ENCODE data around the gene NUDT9. TPM values are rescaled to one million over a fixed set of nuclear protein-coding genes. Genes with fewer than 3 reads are reported as not detected.
"Not testable (repeated sequence)": the region's sequence is repeated elsewhere in the genome, so short reads cannot be mapped to it uniquely, and the experiment has no call there.

Gene NUDT9
- total RNA-seq, 2 experiments from 2014 or later, result 12.1 to 13.4 TPM

DNA sequence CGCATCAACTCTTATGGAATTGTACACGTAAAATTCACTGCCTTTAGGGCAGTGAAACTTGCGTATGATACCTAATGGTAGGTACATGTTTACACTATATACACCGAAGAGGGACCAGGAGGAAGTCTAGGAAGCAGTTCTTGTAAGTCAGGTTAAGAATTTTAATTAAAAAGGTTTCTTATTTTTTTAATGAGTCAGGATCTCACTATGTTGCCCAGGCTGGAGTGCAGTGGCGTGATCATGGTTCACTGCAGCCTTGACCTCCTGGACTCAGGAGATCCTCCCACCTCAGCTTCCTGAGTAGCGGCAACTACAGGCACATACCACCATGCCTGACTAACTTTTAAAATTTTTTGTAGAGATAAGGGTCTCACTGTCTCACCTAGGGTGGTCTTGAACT lies 6.6 kb downstream of the NUDT9 start:
- no peak overlapping the region for H3K4me3 Mint-ChIP-seq
- no peak overlapping the region for H3K27ac Mint-ChIP-seq
- CTCF ChIA-PET, result interaction anchor here (0.8 to 1.2 kb wide), 2 partner anchors 28 to 53 kb away, joined by 3 read pairs; no protein-coding TSS in a partner anchor
- no peaks in the 10 kb centered on the region for H3K9me3 Mint-ChIP-seq
- no peak for DNase-seq
- intact Hi-C loops (cut with micrococcal nuclease), result loop anchor here (5.0 kb wide), 1 partner anchor 327 kb away; no protein-coding TSS in a partner anchor
- no peaks in the 10 kb centered on the region for H3K27me3 Mint-ChIP-seq (ENCODE audit: low read depth)
- no peaks in the 10 kb centered on the region for H3K36me3 Mint-ChIP-seq (ENCODE audit: low read depth)
- peaks cover 54% of the 10 kb centered on the region for H3K4me1 Mint-ChIP-seq (ENCODE audit: low read depth)

GRCh38 chr4:87430038-87430437 lies 7.7 kb downstream of the NUDT9 start:
- peaks cover 49% of the 10 kb centered on the region for H3K4me1 Mint-ChIP-seq (ENCODE audit: low read depth)
- intact Hi-C loops (cut with micrococcal nuclease), result no loop called here
- DNase-seq, result no peak
- no peaks in the 10 kb centered on the region for H3K36me3 Mint-ChIP-seq (ENCODE audit: low read depth)
- H3K4me3 Mint-ChIP-seq, result no peak overlapping the region
- no peaks in the 10 kb centered on the region for H3K27me3 Mint-ChIP-seq (ENCODE audit: low read depth)
- H3K9me3 Mint-ChIP-seq, result no peaks in the 10 kb centered on the region
- H3K27ac Mint-ChIP-seq, result no peak overlapping the region
- CTCF ChIA-PET, result no interaction called here

GRCh38 chr4:87433342-87433741 lies 11.0 kb downstream of the NUDT9 start:
- no peaks in the 10 kb centered on the region for H3K9me3 Mint-ChIP-seq
- no peak overlapping the region for H3K27ac Mint-ChIP-seq
- DNase-seq, result no peak
- no peaks in the 10 kb centered on the region for H3K27me3 Mint-ChIP-seq (ENCODE audit: low read depth)
- CTCF ChIA-PET, result interaction anchor here (0.5 kb wide), 1 partner anchor 53 kb away, joined by 4 read pairs; no protein-coding TSS in a partner anchor
- no peak overlapping the region for H3K4me3 Mint-ChIP-seq
- H3K36me3 Mint-ChIP-seq (ENCODE audit: low read depth), result peaks cover 16% of the 10 kb centered on the region
- peaks cover 28% of the 10 kb centered on the region for H3K4me1 Mint-ChIP-seq (ENCODE audit: low read depth)
- intact Hi-C loops (cut with micrococcal nuclease), result no loop called here

GRCh38 chr4:87442889-87443288 lies 20.5 kb downstream of the NUDT9 start:
- intact Hi-C loops (cut with micrococcal nuclease), result no loop called here
- Mint-ChIP-seq H3K4me3 (no peak overlapping the region), H3K36me3 (ENCODE audit: low read depth) (peaks cover 33% of the 10 kb centered on the region), H3K27me3 (ENCODE audit: low read depth) (no peaks in the 10 kb centered on the region), H3K9me3 (no peaks in the 10 kb centered on the region), H3K27ac (no peak overlapping the region), H3K4me1 (ENCODE audit: low read depth) (no peaks in the 10 kb centered on the region)
- DNase-seq, result no peak
- CTCF ChIA-PET, result interaction anchor here (0.6 to 1.1 kb wide), 2 partner anchors 14 to 25 kb away, joined by 3 to 5 read pairs; no protein-coding TSS in a partner anchor

DNA sequence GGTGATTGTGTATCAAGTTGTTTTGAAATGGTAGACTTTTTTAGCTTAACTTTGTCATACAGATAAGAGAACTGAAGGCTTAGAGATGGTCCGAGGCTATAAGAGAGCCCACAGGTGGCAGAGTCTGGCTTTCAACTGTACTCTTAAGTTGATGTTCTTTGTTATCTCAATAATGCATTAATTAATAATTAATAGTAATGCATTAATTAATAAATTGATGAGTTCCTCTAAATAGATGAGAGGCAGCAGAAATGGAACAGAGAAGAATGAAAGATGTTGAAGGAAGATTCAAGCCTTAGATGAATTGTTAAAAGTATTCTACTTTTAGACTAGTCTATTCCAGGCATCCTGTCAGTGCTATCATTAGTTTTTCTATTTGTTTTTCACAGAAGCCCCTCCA lies 22.4 kb downstream of the NUDT9 start:
- no peak overlapping the region for H3K27ac Mint-ChIP-seq
- no peaks in the 10 kb centered on the region for H3K4me1 Mint-ChIP-seq (ENCODE audit: low read depth)
- H3K36me3 Mint-ChIP-seq (ENCODE audit: low read depth), result peaks cover 30% of the 10 kb centered on the region
- intact Hi-C loops (cut with micrococcal nuclease), result no loop called here
- no peak for DNase-seq
- H3K4me3 Mint-ChIP-seq, result no peak overlapping the region
- H3K27me3 Mint-ChIP-seq (ENCODE audit: low read depth), result no peaks in the 10 kb centered on the region
- no peaks in the 10 kb centered on the region for H3K9me3 Mint-ChIP-seq
- CTCF ChIA-PET, result no interaction called here

GRCh38 chr4:87445964-87446363 lies 23.6 kb downstream of the NUDT9 start:
- H3K27me3 Mint-ChIP-seq (ENCODE audit: low read depth), result no peaks in the 10 kb centered on the region
- CTCF ChIA-PET, result interaction anchor here (0.7 kb wide), 1 partner anchor 1173 kb away, joined by 5 read pairs; no protein-coding TSS in a partner anchor
- H3K4me1 Mint-ChIP-seq (ENCODE audit: low read depth), result no peaks in the 10 kb centered on the region
- H3K4me3 Mint-ChIP-seq, result no peak overlapping the region
- no peak overlapping the region for H3K27ac Mint-ChIP-seq
- intact Hi-C loops (cut with micrococcal nuclease), result no loop called here
- H3K36me3 Mint-ChIP-seq (ENCODE audit: low read depth), result peaks cover 27% of the 10 kb centered on the region
- DNase-seq, result no peak
- no peaks in the 10 kb centered on the region for H3K9me3 Mint-ChIP-seq

DNA sequence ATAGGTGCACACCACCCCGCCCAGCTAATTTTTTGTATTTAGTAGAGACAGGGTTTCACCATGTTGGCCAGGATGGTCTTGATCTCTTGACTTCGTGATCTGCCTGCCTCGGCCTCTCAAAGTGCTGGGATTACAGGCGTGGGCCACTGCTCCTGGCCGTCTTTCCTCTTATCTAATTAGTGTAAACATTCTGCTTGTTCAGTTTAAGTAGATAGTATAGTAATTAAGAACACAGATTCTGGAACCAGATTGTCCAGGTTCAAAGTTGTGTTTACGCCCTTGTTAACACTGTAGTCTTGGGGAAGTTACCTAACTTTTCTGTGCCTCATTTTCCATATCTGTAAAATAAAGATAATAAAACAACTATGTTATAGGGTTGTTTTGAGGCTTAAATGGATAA lies 24.0 kb downstream of the NUDT9 start:
- CTCF ChIA-PET; intact Hi-C loops (cut with micrococcal nuclease); H3K9me3 Mint-ChIP-seq; H3K4me3 Mint-ChIP-seq; H3K4me1 Mint-ChIP-seq (ENCODE audit: low read depth); H3K27me3 Mint-ChIP-seq (ENCODE audit: low read depth); DNase-seq; H3K27ac Mint-ChIP-seq: not testable (repeated sequence)
- peaks cover 29% of the 10 kb centered on the region for H3K36me3 Mint-ChIP-seq (ENCODE audit: low read depth)

DNA sequence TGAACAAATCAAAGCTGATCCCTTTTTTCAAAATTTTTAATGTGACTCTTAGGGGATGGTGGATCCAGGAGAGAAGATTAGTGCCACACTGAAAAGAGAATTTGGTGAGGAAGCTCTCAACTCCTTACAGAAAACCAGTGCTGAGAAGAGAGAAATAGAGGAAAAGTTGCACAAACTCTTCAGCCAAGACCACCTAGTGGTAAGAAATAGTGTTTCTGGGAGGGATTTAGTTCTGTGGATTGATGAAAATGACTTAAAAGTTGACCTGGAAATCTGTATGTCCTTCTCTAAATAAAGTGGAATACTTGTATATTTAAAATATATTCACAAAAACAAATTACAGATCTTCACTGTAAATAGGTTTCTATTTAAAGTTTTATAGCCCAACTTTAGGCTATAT lies 29.2 kb downstream of the NUDT9 start:
- Mint-ChIP-seq H3K4me1 (ENCODE audit: low read depth) (no peaks in the 10 kb centered on the region), H3K27me3 (ENCODE audit: low read depth) (no peaks in the 10 kb centered on the region), H3K36me3 (ENCODE audit: low read depth) (peaks cover 18% of the 10 kb centered on the region), H3K9me3 (no peaks in the 10 kb centered on the region), H3K4me3 (no peak overlapping the region), H3K27ac (no peak overlapping the region)
- DNase-seq, result no peak
- CTCF ChIA-PET, result no interaction called here
- intact Hi-C loops (cut with micrococcal nuclease), result no loop called here

DNA sequence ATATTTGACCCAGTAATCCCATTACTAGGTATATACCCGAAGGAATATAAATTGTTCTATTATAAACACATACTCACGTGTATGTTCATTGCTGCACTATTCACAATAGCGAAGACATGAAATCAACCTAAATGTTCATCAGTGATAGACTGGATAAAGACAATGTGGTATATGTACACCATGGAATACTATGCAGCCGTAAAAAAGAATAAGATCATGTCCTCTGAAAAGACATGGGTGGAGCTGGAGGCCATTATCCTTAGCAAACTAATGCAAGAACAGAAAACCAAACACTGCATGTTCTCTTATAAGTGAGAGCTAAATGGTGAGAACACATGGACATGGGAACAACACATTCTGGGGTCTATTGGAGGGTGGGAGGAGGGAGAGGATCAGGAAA lies 36.5 kb downstream of the NUDT9 start:
- H3K4me1 Mint-ChIP-seq (ENCODE audit: low read depth), result no peaks in the 10 kb centered on the region
- no peaks in the 10 kb centered on the region for H3K9me3 Mint-ChIP-seq
- no peaks in the 10 kb centered on the region for H3K27me3 Mint-ChIP-seq (ENCODE audit: low read depth)
- H3K4me3 Mint-ChIP-seq, result no peak overlapping the region
- CTCF ChIA-PET, result no interaction called here
- peaks cover 21% of the 10 kb centered on the region for H3K36me3 Mint-ChIP-seq (ENCODE audit: low read depth)
- intact Hi-C loops (cut with micrococcal nuclease), result no loop called here
- H3K27ac Mint-ChIP-seq, result no peak overlapping the region
- DNase-seq, result no peak

GRCh38 chr4:87461281-87461700 lies 38.9 kb downstream of the NUDT9 start:
- intact Hi-C loops (cut with micrococcal nuclease), result no loop called here
- no peak overlapping the region for H3K4me3 Mint-ChIP-seq
- no peak overlapping the region for H3K27ac Mint-ChIP-seq
- no peaks in the 10 kb centered on the region for H3K4me1 Mint-ChIP-seq (ENCODE audit: low read depth)
- no peaks in the 10 kb centered on the region for H3K9me3 Mint-ChIP-seq
- peaks cover 15% of the 10 kb centered on the region for H3K36me3 Mint-ChIP-seq (ENCODE audit: low read depth)
- no peak for DNase-seq
- H3K27me3 Mint-ChIP-seq (ENCODE audit: low read depth), result no peaks in the 10 kb centered on the region
- CTCF ChIA-PET, result interaction anchor here (1.2 kb wide), 1 partner anchor 80 kb away, joined by 3 read pairs; no protein-coding TSS in a partner anchor

DNA sequence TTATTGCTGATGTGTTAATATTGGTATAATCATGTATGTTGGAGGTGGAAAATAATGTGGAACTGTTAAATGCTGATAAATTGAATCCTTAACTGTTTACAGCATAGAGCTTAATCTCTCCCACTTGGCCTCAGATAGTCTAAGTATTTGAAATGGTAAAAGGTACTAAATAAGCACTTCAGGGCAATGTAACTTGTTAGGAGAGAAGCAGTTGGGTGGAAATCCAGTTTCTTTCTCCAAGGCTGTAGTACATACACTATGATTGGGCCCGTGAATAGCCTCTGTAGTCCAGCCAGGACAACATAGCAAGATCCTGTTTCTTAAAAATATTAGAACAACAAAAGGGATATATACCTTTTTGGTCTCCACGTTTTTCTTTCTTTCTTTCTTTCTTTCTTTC lies 39.7 kb downstream of the NUDT9 start:
- Mint-ChIP-seq H3K4me1 (ENCODE audit: low read depth) (no peaks in the 10 kb centered on the region), H3K36me3 (ENCODE audit: low read depth) (peaks cover 15% of the 10 kb centered on the region), H3K27me3 (ENCODE audit: low read depth) (no peaks in the 10 kb centered on the region), H3K4me3 (no peak overlapping the region), H3K9me3 (no peaks in the 10 kb centered on the region), H3K27ac (no peak overlapping the region)
- DNase-seq, result no peak
- intact Hi-C loops (cut with micrococcal nuclease), result no loop called here
- CTCF ChIA-PET, result no interaction called here

DNA sequence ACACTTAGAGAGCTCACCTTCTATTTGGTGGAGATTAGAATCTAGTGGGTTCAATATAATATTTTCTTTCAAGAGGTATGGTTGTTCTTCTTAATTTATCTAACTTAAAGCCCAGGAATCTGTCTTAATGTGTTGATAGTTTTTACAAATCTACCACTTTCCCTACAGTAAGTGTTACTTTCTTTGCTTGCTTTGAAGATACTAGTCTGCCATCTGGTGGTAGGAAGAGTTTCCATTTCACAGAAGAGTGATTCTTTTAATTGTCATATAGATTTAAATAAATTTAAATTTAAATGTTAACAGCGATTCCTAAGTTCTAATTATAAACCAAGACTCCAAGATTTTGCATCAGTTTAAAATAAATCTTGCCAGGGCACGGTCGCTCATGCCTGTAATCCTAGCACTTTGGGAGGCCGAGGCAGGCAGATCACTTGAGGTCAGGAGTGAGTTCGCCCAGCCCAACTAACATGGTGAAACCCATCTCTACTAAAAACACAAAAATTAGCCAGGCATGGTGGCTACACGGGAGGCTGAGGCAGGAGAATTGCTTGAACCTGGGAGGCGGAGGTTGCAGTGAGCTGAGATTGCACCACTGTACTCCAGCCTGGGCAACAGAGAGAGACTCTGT lies 43.5 kb downstream of the NUDT9 start:
- no peak overlapping the region for H3K27ac Mint-ChIP-seq
- no peak for DNase-seq
- intact Hi-C loops (cut with micrococcal nuclease), result loop anchor here (1.0 to 5.0 kb wide), 7 partner anchors 91 to 969 kb away; no protein-coding TSS in a partner anchor
- CTCF ChIA-PET, result interaction anchor here (0.8 to 5.3 kb wide), 9 partner anchors 11 to 316 kb away, joined by 3 to 74 read pairs (median 3); no protein-coding TSS in a partner anchor
- H3K36me3 Mint-ChIP-seq (ENCODE audit: low read depth), result no peaks in the 10 kb centered on the region
- H3K27me3 Mint-ChIP-seq (ENCODE audit: low read depth), result no peaks in the 10 kb centered on the region
- H3K4me1 Mint-ChIP-seq (ENCODE audit: low read depth), result no peaks in the 10 kb centered on the region
- H3K9me3 Mint-ChIP-seq, result no peaks in the 10 kb centered on the region
- no peak overlapping the region for H3K4me3 Mint-ChIP-seq

DNA sequence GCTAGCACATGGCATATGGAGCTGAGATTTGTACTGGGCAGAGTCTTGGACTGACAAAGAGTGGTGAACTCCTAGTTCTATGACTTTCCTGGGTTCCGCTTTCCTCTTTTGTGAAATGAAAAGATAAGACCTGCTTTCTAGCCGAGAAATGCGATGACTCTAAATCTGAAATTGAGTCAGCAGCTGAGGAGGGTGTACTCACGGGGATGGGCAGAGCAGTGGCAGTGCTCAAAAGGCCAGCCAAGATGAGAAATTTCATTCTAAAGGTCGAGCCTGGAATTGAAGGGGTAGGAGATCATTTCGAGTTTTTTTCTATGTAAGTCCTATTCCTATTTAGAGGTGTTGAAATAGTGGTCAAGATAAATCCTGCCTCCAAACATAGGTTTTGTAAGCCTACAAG lies 47.0 kb downstream of the NUDT9 start:
- Mint-ChIP-seq H3K4me1 (ENCODE audit: low read depth) (no peaks in the 10 kb centered on the region), H3K27ac (no peak overlapping the region), H3K4me3 (no peak overlapping the region), H3K36me3 (ENCODE audit: low read depth) (no peaks in the 10 kb centered on the region), H3K27me3 (ENCODE audit: low read depth) (no peaks in the 10 kb centered on the region), H3K9me3 (no peaks in the 10 kb centered on the region)
- intact Hi-C loops (cut with micrococcal nuclease), result loop anchor here (5.0 kb wide), 3 partner anchors 117 to 972 kb away; no protein-coding TSS in a partner anchor
- DNase-seq, result no peak
- CTCF ChIA-PET, result interaction anchor here (1.2 kb wide), 1 partner anchor 95 kb away, joined by 3 read pairs; no protein-coding TSS in a partner anchor

All from activated naive CD4-positive, alpha-beta T cell treated with anti-CD3 and anti-CD28 coated beads for 36 hours (primary cell).